Bone marrow (tissue), 2 donors: ENCODE data around the gene TRPM3.
"Not testable (repeated sequence)": the region's sequence is repeated elsewhere in the genome, so short reads cannot be mapped to it uniquely, and the experiment has no call there.

Source experiments
- DNase-seq, 2 donors: peaks; one replicate each; lab custom pipeline; 2025; lab: John Stamatoyannopoulos, UW

The TRPM3 gene

DNA sequence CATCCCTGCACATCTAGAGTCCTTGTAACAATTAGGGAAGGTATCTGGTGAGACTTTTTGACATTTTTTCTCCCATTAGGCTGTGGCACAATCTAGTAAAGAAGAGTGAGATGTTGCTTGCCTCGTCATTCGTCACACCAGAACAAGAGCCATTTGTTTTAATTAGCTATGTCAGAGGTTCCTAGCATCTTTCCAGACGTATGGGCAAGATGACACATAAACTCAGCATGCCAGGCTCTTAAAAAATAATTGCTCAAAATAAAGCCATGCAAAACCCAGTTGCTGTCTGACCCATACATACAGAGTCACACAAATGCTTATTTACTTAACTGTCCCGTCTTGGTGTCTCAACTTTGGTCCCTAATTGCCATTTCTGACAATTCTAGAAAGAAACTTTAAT lies 125.9 kb downstream of the TRPM3 start:
- DNase-seq: no peak

DNA sequence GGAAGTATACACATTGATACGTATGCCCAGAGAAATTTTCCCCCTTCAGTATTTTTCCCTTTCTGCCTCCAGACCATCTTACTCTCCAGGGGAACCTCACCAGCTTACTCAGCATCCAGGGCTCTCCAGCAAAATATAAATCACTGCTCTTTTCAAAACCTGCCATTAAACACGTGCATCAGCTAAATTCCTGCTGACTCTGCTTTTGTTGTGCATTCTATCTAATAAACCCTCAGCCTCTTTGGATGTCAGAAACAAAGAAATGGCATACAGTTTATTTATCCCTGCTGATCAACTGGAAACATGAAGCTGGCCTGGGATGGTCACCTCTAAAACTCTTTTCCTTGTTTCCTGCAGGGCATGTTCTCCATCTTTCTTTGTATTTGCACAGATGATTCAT lies 126.8 kb downstream of the TRPM3 start:
- DNase-seq: no peak

DNA sequence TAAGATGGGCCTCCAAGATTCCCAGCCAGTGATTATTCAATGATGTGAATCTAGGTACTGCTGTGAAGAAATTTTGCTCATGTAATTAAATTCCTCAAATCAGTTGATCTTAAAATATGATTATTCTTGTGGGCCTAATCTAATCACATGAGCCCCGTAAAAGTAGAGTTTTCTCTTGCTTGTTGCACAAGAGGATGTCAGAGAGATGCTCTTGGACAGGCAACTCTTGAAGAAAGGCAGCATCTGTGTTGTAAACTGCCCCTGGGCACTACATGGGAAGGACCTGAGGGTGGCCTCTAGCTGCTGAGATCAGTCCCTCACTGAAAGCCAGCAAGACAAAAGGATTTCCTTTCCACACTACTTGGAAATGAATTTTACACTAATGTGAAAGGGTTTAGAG lies 132.9 kb downstream of the TRPM3 start:
- DNase-seq: no peak

DNA sequence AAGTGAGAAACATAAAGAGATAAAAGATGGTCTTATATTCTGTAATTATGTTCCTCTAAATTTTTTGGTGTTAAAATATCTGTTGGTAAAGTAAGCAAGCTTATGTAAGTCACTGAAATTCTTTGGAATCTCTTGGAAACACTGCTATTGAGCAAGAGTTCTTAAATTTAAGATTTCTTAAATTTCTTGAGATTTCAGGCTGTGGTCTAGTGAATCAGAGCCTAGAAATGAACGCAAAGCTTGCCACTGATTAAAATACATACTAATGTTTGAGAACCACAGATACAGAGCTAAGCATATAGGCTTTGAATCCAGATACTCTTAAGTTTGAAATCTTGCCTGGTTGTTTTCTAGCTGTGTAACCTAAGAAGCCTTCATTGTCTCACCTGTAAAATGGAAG lies 133.4 kb downstream of the TRPM3 start:
- no peak for DNase-seq

DNA sequence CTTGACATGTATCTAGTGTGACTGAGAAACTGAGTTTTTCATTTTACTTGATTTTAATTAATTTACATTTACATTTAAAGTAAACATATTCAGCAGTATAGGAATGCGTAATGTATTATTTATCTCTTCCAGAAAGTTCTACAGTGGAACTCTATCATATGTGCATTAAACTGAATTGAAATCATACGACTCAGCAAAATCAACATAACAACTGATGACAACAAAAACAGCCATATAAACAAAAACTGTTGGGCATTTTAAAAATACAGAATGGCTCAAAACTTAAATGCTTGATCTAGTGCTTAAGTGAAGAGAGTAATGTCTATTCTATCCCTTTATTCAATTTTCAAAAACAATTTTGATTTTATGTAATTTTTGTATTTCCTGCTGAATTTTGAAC lies 134.4 kb downstream of the TRPM3 start:
- DNase-seq: no peak

DNA sequence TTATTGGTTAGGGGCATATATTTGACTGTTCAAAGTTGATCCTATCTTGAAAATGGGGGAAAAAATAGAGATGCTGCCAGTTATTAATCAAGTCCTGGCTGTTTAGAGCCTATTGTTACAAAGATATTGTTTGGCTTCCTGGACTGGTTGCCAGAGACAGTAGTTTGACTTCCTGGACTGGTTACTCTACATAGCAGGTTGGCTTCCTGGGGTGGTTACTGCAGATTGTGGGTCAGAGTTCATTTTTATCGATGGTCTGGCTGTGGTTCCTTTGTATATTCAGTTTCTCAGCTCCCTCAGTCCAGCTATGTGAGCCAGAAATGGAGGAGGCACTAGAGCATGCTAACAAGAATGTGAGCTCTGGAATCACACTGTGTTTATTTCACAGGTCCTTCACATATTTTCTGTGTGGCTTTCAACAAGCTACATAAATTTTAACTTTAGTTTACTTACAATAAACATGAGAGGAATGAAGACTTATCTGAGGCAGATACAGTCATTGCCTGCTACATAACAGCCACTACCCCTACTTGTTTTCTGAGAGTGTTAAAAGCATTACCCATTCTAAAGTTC lies 137.6 kb downstream of the TRPM3 start:
- no peak for DNase-seq

DNA sequence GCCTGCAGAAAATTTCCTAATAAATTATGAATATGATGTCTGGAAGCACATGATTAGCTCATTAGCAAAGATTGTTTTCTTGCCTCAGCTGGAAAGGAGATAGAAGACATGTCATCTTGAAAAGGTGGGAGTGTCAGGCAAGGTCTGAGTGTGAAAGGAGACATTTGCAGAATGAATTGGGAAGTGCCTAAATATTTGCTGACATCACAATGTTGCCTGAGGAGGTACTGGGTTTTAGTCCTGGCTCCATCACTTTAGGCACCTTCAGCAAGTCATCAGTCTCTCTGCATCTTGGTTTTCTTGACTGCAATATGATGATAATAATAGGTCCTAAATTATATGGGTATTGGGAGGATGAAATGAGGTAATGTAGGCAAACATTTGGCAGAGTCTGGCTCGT lies 140.1 kb downstream of the TRPM3 start:
- no peak for DNase-seq

DNA sequence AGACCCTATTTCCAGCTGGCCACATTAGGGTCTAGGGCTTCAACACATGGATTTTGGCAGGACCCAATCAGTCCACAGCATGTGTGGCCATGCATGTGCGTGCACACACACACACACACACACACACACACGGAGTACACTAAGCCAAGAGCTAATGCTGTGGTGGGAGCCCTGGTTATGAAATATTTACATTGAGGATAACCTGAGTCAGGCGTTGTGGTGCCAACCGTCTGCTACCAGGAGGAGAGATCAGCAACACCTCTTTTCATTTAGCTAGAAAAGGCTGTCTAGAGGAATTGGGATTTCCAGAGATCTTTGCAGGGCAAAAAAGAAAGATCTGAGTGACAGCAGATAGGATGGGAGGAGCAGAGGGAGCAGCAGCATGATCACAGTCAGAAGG lies 141.5 kb downstream of the TRPM3 start:
- no peak for DNase-seq

DNA sequence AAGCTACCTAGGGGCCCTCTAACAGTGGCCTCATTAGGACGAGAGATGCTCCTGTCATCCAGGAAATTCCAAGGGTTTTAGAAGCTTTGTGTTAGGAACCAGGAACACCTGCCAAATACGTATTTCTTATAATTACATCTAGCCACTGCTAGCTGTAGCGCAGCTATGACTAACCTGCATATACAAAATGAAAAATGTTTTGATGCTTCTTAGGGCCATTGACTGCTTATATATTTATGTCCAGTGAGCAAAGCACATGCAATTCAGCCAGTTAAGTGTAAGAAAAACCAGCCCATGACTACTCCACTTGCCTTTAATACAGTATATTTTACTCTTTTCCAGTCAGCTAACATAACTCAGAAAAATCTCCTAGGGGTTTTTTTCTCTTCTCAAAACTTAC lies 143.3 kb downstream of the TRPM3 start:
- DNase-seq: no peak

DNA sequence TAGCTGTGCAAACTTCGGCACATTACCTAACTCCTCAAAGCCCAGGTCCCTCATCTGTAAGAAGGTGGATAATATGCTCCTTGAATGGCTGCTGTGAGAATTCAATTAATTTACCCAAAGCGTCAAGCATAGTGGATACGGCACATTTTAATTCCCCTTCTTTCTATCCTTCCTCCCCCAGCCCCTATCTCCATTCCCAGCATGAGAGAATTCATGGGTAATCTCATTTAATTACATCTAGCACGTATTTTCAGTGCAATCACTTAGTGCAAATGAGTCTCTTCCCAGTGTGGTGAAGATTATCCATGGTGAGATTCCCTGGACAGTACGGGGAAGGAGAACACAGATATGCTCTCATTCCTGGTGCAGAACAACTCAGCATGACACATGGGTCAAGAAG lies 145.6 kb downstream of the TRPM3 start:
- DNase-seq: no peak

DNA sequence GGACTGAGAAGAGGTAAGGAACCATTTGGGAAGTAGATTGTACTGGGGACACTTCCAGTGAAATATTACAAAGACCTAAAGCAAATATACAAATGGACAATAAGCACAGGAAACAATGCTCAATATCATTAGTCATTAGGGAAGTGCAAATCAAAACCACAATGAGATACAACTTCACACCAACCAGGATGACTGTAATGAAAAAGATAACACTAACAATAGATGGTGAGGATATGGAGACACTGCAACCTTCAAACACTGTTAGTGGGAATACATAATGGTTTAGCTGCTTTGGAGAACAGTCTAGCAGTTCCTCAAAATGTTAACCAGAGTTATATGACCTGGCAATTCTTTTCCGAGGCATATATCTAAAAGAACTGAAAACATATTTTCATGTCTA lies 149.7 kb downstream of the TRPM3 start:
- no peak for DNase-seq

DNA sequence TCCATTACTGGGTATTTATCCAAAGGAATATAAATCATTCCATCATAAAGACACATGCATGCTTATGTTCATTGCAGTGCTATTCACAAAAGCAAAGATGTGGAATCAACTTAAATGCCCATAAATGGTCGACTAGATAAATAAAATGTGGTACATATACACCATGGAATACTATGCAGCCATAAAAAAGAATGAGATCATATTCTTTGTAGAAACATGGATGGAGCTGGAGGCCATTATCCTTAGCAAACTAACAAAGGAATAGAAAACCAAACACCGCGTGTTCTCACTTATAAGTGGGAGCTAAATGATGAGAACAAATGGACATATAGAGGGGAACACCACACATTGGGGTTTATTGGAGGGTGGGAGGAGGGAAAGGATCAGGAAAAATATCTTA lies 155.0 kb downstream of the TRPM3 start:
- not testable (repeated sequence) for DNase-seq

DNA sequence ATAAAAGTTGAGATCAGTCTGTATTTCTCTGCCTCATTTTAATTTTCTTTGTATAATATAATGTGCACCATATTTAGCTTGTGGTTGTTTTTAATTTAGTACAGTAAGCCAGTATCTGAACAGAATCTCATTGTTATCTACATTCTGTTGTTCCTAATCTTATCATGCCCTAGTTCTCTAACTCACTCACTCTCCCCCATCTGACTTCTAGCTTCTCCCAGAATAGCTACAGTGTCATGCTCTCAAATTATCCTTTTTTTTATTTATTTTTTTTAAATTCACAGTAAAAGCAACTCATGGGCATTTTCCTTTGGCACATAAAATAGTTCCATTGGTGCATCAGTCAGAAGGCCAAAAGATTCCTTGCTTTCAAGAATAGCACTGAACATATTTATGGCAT lies 156.6 kb downstream of the TRPM3 start:
- DNase-seq: no peak

DNA sequence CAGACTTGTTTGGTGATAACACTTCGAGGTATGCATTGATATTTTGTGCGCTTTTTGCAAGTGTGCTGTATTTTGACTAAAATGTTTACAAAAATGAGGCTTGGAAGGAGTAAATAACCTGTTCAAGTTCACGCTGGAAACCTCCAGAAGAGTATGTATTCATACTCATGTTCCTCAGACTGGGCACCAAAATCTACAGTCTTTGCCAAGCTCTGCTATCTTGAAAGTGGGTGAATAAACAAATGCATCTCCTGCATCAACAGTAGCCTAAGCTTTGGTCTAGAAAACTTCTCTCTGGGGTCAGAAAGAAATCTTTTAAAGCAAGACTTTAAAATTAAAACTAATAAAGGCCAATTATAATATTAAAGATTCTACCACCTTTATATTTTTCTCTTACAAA lies 157.9 kb downstream of the TRPM3 start:
- no peak for DNase-seq

DNA sequence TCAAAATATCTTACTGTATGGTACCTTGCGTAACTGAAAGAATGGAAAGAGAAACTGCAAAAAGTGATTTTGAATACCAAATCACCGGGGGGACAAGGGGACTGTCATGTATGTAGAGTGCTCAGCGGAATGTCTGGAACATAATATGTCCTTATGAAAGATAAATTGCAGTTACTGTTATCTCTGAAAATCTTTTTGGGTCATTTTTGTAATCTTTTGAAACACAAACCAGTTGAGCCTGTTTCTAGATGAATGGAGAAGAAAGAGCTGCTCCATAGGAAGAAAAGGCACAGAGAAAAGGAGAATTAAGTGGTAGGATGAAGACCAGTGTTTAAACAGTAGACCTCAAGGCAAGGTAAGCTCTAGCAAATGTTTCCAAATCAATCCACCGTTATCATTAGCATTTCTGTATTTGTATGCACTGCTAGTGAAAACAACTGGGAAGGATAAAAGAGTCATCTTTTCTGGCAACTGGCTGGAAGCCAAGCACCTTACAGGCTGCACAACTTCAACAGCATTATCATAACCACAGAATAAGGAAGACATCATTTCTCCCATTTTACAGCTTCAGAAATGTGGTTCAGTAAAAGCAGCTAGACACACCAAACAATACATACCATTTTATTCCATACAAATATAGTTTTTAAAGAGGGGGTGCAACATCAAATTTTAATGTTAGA lies 158.5 kb downstream of the TRPM3 start:
- DNase-seq: no peak

DNA sequence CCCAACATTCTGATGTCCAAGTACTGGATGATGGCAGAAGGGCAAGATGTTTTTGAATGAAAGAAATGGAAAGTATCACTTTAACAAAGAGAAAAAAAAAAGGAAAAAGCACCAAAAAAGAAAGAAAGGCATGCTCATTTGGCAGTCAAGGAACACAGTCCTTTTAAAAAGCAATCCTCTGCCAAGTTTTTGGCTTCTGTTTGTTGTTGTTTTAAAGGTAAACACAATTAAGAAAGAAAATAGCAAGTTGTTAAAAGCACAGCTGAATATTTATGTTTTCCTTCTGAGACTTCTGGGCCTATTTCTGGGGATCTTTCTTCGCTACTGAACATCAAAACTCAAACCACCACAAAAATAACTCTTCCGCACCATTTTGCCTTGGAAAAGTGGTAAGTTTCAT lies 162.1 kb downstream of the TRPM3 start:
- DNase-seq: no peak

DNA sequence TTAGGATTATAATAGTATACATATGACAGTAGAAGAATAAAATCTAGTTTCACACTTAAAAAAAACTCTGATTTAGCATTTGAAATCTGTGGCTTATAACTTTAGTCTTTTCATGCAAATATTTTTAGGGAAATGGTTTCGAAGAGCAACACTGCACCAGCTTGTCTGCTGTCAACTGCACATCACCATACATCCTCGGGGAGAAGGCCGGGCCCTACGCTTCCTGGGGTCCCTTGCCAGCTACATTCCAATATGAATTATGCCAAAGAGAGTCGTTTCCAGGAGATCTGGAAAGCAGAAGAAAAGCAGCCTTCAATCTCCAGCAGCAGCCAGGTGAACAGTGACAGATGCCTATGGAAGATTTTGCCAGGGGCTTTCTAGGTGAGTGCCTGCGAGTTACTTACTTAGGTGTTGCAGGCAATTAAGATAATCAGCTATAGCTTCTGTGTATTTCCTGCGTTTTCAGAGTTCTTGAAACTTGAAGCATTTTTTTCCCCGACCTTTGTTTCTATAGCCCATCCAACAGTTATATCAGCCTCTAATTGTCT lies 166.8 kb downstream of the TRPM3 start:
- no peak for DNase-seq

DNA sequence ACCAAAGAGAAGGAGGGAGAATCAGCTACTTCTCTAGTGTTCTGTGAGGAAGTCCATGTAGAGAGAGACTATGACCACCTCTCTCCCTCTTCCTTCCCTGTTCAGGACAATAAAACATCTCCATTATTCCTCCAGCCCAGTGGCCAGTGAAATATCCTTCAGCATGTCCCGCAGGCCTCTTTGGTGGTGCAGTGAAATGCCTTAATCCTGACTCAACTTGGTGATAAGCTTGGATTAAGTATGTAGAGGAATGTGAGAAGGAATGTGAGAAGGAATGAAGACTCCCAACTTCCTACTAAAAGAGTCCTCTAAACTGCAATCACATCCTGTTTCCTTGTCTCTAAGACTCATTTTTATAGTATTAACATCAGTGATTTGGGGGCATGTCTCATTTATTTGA lies 167.3 kb downstream of the TRPM3 start:
- DNase-seq: no peak

DNA sequence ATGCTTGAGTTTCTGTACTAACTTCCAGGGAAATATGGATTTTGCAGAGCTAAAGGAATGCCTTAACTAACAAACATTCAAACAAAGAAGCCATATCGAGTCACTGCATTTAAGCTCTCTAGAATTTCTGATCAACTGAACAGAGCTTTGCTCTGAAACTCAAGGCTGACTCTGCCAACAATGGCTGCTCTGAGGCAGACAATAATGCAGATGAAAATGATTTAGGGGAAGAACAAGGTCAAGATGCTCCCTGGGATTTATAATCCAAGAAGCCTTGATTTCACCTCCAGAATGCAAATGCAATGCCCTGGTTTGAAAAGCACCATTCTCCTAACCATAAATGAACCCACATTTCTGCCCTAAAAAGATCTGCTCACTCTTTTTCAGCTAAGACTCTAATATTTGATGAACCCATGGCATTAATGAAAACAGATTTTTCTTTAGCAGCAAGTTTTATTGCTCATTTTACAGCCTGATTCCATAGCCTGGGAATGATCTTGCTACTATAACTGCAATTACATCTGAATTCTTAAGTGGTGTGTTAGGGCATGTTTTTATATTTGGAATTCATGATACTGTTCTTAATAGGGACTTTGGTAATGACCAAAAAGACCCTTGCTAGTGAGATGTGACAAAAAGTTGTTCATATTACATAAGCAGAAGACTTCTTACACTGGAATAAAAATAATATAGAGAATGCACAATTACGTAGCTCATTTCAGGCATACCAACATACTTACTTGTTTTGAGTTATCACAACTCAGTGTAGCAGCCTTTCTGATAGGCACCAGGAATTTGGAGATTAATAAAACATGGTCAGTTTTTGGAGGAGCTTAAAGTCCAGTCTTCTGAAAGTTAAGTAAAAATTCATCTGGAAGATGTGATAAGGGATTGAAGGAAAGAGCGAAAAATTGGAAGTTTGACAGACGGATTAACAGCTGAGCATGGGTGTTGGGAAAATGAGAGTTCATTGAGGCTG lies 169.4 kb downstream of the TRPM3 start:
- no peak for DNase-seq

DNA sequence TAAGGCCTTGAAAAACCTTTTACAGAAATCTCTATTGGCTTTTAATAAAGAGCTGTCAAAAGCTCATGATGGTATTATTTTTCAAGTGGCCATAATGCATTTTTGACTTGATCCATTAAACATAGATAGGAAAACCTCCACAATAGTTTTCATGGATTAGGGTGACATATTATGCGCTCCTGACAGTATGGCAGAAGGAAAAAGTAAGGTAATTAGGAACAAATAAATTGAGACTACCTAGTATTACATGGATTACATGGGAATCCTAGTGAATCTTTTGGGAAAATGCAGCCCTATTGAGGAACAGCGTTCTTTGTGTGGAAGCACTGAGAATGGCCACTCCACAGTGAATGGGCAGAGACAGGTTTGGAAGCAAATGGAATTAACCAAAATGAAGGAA lies 171.2 kb downstream of the TRPM3 start:
- DNase-seq: no peak

DNA sequence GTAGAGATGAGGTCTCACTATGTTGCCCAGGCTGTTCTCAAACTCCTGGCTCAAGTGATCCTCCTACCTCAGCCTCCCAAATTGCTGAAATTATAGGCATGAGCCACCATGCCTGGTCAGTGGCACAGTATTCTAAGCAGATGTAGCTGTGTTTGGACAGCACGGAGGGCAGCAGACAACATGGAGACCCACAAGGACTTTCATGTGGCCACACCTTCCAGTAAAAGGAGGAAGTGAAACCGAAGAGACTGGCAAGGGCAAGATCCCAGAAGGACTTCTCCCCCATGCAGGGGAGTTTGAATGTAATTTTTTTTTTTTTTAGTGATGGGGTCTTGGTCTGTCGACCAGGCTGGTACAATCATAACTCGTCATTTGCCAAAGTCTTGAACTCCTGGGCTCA lies 172.2 kb downstream of the TRPM3 start:
- no peak for DNase-seq

DNA sequence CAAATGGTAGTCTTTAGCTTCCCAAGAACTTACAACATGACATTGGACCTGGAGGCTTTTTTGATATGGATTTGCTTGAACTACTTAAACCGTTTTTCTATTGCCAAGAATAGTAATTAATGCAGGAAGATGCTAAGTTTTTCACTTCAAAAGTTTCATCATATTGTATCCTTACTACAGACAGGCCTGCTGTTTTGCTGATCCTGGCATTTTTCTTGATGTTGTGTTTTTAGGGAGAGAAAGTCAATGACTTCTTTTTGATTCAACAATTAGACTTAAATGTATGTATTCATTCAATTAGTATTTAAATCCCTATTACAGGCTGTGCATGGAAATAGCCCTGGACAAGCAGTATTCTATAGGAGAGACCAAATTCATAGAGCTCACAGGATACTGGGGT lies 172.7 kb downstream of the TRPM3 start:
- DNase-seq: no peak

DNA sequence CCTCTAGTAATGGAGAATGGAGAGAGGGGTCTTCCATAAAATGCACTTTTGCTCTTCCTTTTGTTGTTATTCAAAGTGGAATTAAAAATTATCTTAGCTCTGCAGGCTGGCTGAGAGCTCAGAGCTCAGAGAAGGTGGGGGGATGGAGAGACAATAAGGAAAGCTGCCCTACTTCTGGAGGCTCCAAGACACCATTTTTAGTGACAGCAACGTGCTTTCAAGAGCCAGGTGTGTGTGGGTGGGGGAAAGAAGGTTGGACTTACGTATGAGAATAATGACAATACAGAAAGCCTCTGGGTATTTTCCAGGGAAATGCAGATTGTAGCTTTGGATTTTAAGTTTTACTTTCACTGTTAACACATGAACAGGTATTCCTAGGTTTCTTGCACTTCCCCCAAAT lies 173.9 kb downstream of the TRPM3 start:
- no peak for DNase-seq
